IMR-90 (cell line): ENCODE results near the gene PFDN1.

Source experiments
- CTCF ChIP-seq: conservative IDR thresholded peaks from 2 replicates; pipeline ENCODE4 v1.5.1; 2012; ENCODE audit warnings: mild to moderate bottlenecking, low read depth, low read length, improper control_type of control experiment
- MAZ ChIP-seq: IDR thresholded peaks from 2 replicates; pipeline ENCODE4 v1.6.1; 2012; ENCODE audit warnings: low read depth, mild to moderate bottlenecking, low read length, improper control_type of control experiment, moderate library complexity, borderline replicate concordance
- POLR2A ChIP-seq: IDR thresholded peaks from 2 replicates; pipeline ENCODE4 v1.6.1; 2012; ENCODE audit warnings: mild to moderate bottlenecking, low read depth, low read length
- TF ChIP-seq, protein P1 (sequence below): fragments of 150-350 bp; IDR thresholded peaks from 2 replicates; pipeline ENCODE4 v1.6.1; 2016; ENCODE audit warnings: low read depth, mild to moderate bottlenecking, low read length, moderate library complexity, borderline replicate concordance

- TF ChIP-seq CTCF, result no peak
- TF ChIP-seq, protein P1, sequence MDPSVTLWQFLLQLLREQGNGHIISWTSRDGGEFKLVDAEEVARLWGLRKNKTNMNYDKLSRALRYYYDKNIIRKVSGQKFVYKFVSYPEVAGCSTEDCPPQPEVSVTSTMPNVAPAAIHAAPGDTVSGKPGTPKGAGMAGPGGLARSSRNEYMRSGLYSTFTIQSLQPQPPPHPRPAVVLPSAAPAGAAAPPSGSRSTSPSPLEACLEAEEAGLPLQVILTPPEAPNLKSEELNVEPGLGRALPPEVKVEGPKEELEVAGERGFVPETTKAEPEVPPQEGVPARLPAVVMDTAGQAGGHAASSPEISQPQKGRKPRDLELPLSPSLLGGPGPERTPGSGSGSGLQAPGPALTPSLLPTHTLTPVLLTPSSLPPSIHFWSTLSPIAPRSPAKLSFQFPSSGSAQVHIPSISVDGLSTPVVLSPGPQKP, result no peak
- TF ChIP-seq MAZ, result no peak
- no peak for TF ChIP-seq POLR2A
These were observed 64.1 kb downstream of the PFDN1 start for GRCh38 chr5:140238756-140239155.
